Measurements from ENCODE around the gene RAB19. TPM values are rescaled to one million over a fixed set of nuclear protein-coding genes. Genes with fewer than 3 reads are reported as not detected.

Gene RAB19
- total and polyA plus RNA-seq, 9 of the 15 experiments (the other 6 are each of a cell fraction or from before 2014, with no cell fraction given) = not detected

DNA sequence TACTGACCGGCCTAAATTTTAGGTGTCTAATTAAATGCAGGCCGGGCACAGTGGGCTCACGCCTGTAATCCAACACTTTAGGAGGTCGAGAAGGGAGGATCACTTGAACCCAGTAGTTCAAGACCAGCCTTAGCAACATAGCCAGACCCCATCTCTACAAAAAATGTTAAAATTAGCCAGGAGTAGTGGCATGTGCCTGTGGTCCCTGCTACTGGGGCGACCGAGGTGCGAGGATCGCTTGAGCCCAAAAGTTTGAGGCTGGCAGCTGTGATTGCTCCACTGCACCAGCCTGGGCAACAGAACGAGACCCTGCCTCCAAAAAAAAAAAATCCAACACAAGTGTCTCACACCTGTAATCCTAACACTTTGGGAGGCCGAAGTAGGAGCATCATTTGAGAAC is 5.0 kb upstream of the RAB19 start:
- peaks cover 36% of the 10 kb centered on the region for H3K79me2 ChIP-seq (ENCODE audit: control insufficient read depth, insufficient read depth, low read length)
- in situ Hi-C loops (cut with MboI) = no loop called here
- intact Hi-C loops (cut with micrococcal nuclease) = no loop called here
- peaks cover 10 to 26% of the 10 kb centered on the region in 2 experiments for H3K4me1 ChIP-seq (replicated peaks in 1 of 2; ENCODE audit: control insufficient read depth in 2 of 2, insufficient read depth in 2 of 2, low read length in 2 of 2)
- peak overlapping the region; percentile 88 for H2AFZ ChIP-seq (ENCODE audit: low read depth, low read length)
- H3K9me1 ChIP-seq (ENCODE audit: control insufficient read depth, insufficient read depth, low read length) = no peaks in the 10 kb centered on the region
- H3K9me3 ChIP-seq (replicated peaks; ENCODE audit: control insufficient read depth, insufficient read depth, low read depth, low read length) = no peaks in the 10 kb centered on the region
- ATAC-seq = no peak
- no peaks in the 10 kb centered on the region for H3K36me3 ChIP-seq (ENCODE audit: control insufficient read depth, insufficient read depth, low read length)
- H3K4me2 ChIP-seq (ENCODE audit: insufficient read depth, low read length) = peak overlapping the region; percentile 96
- H3K27me3 ChIP-seq (ENCODE audit: control insufficient read depth in 2 of 2, insufficient read depth in 2 of 2, low read length in 2 of 2) = no peaks in the 10 kb centered on the region
- DNase-seq (ENCODE audit: extremely low read depth in 1 of 4, low spot score in 3 of 4) = no peak
- no peaks in the 10 kb centered on the region for H4K20me1 ChIP-seq (replicated peaks; ENCODE audit: control insufficient read depth, insufficient read depth, low read length)
- ChIA-PET POLR2A (interaction anchor here (1.0 to 1.5 kb wide), 2 partner anchors 14 to 42 kb away, joined by 4 to 8 read pairs; no protein-coding TSS in a partner anchor), CTCF (ENCODE audit: low intra/inter-chr PET ratio) (no interaction called here)
- no peak overlapping the region for H3K27ac ChIP-seq (ENCODE audit: extremely low read depth, low read depth, low read length)
- no TSS peak for BruUV-seq (replicated peaks)
- H3K4me3 ChIP-seq = no peak overlapping the region
- 26% methylated on average over 10 of the region's 10 CpGs for WGBS (ENCODE audit: insufficient coverage, low coverage, missing lambda C conversion rate)
- FAIRE-seq = no peak
- 0 out of 4 replicates have a peak overlapping the region, but pooled peaks of 1 of the 2 experiments have one; percentile 38 for H3K9ac ChIP-seq (ENCODE audit: insufficient read depth in 1 of 2, low read depth in 2 of 2, low read length in 2 of 2)
- TF ChIP-seq, protein P1, sequence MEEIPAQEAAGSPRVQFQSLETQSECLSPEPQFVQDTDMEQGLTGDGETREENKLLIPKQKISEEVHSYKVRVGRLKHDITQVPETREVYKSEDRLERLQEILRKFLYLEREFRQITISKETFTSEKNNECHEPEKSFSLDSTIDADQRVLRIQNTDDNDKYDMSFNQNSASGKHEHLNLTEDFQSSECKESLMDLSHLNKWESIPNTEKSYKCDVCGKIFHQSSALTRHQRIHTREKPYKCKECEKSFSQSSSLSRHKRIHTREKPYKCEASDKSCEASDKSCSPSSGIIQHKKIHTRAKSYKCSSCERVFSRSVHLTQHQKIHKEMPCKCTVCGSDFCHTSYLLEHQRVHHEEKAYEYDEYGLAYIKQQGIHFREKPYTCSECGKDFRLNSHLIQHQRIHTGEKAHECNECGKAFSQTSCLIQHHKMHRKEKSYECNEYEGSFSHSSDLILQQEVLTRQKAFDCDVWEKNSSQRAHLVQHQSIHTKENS (CRISPR knock-in tag; IDR thresholded peaks at IDR 0.05) = no peak
- TF ChIP-seq, protein P2, sequence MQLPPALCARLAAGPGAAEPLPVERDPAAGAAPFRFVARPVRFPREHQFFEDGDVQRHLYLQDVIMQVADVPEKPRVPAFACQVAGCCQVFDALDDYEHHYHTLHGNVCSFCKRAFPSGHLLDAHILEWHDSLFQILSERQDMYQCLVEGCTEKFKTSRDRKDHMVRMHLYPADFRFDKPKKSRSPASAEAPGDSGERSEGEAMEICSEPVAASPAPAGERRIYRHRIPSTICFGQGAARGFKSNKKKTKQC (CRISPR knock-in tag; IDR thresholded peaks at IDR 0.05) = peak; percentile 69; the same call in 1 of the 2 replicates
- no peak for TF ChIP-seq ELK3 (CRISPR knock-in tag; IDR thresholded peaks at IDR 0.05)
- 0 out of 2 replicates have a peak, but pooled peaks have one; percentile 5 for TF ChIP-seq ZNF589 (CRISPR knock-in tag; IDR thresholded peaks at IDR 0.05; ENCODE audit: low read depth)
- TF ChIP-seq, protein P3, sequence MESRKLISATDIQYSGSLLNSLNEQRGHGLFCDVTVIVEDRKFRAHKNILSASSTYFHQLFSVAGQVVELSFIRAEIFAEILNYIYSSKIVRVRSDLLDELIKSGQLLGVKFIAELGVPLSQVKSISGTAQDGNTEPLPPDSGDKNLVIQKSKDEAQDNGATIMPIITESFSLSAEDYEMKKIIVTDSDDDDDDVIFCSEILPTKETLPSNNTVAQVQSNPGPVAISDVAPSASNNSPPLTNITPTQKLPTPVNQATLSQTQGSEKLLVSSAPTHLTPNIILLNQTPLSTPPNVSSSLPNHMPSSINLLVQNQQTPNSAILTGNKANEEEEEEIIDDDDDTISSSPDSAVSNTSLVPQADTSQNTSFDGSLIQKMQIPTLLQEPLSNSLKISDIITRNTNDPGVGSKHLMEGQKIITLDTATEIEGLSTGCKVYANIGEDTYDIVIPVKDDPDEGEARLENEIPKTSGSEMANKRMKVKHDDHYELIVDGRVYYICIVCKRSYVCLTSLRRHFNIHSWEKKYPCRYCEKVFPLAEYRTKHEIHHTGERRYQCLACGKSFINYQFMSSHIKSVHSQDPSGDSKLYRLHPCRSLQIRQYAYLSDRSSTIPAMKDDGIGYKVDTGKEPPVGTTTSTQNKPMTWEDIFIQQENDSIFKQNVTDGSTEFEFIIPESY (CRISPR knock-in tag; IDR thresholded peaks at IDR 0.05) = 0 out of 2 replicates have a peak, but pooled peaks have one; percentile 70
- TF ChIP-seq PCBP1 (IDR thresholded peaks at IDR 0.05; ENCODE audit: low read depth, low read length, poor library complexity, severe bottlenecking) = no peak
- no peak for TF ChIP-seq ZNF830 (CRISPR knock-in tag; IDR thresholded peaks at IDR 0.05)
- no peak for TF ChIP-seq ZBTB5 (IDR thresholded peaks at IDR 0.05)
- TF ChIP-seq ZNF124 (CRISPR knock-in tag; IDR thresholded peaks at IDR 0.05) = 0 out of 2 replicates have a peak, but pooled peaks have one; percentile 42
- TF ChIP-seq ETV5 (CRISPR knock-in tag; IDR thresholded peaks at IDR 0.05; ENCODE audit: low read depth) = peak; percentile 3; the same call in 1 of the 2 replicates
- TF ChIP-seq ZNF23 (CRISPR knock-in tag; IDR thresholded peaks at IDR 0.05) = no peak
- no peak for TF ChIP-seq BRCA1 (IDR thresholded peaks at IDR 0.05)
- 0 out of 2 replicates have a peak, but pooled peaks have one; percentile 30 for TF ChIP-seq BRCA1 (CRISPR knock-in tag; IDR thresholded peaks at IDR 0.05)
